H1 (cell line): ENCODE measurements around the gene C6orf163. TPM values are rescaled to one million over a fixed set of nuclear protein-coding genes. Genes with fewer than 3 reads are reported as not detected.

Source experiments
- BCL11A ChIP-seq, 2 experiments: IDR thresholded peaks; one replicate each; pipeline ENCODE4 v1.6.1; 2011; ENCODE audit warnings: low read depth in 2 of 2, low read length in 2 of 2, mild to moderate bottlenecking in 2 of 2
- CBX8 ChIP-seq: fragments of 300-800, 300-1000 bp; sonication (generic); IDR thresholded peaks from 2 replicates; pipeline ENCODE4 v1.7.1; 2016; ENCODE audit warnings: low read depth, low read length, borderline replicate concordance
- HDAC6 ChIP-seq: IDR thresholded peaks from one replicate; pipeline ENCODE4 v1.7.1; 2012; ENCODE audit warnings: low read depth, mild to moderate bottlenecking, inconsistent platforms, low read length, moderate library complexity
- JUN ChIP-seq: IDR thresholded peaks from 2 replicates; pipeline ENCODE4 v1.6.1; 2011; ENCODE audit warnings: low read depth, mild to moderate bottlenecking, improper control_type of control experiment, low read length
- KDM4A ChIP-seq: IDR thresholded peaks from one replicate; pipeline ENCODE4 v1.7.1; 2012; ENCODE audit warnings: low read depth, mild to moderate bottlenecking, moderate library complexity, low read length, inconsistent platforms; ENCODE audit not compliant: severe bottlenecking
- KDM5A ChIP-seq: fragments of 200-600 bp; IDR thresholded peaks from 2 replicates; pipeline ENCODE4 v1.7.1; 2012; ENCODE audit warnings: mild to moderate bottlenecking, low read length, inconsistent platforms, mixed read lengths
- PHF8 ChIP-seq: fragments of 200-600 bp; sonication (generic); conservative IDR thresholded peaks from 2 replicates; pipeline ENCODE4 v1.7.1; 2012; ENCODE audit warnings: low read depth, mild to moderate bottlenecking, inconsistent platforms, low read length, moderate library complexity
- SIX5 ChIP-seq: IDR thresholded peaks from 2 replicates; pipeline ENCODE4 v1.6.1; 2011; ENCODE audit warnings: mild to moderate bottlenecking, low read depth, low read length
- polyA plus RNA-seq, 7 experiments: library from polyadenylated mRNA; depleted of rRNA in 3 of 7; stranded (reverse) in 5 of 7; unstranded in 2 of 7; fragments of >200 nt in 5 of 7; fragments of 200-250 nt in 2 of 7; gene quantifications; 1 replicate in 5 of 7; 2 replicates in 1 of 7; 4 replicates in 1 of 7; pipeline versions ENCODE4 v1.2.1 to v1.2.3, GENCODE V29; 2011 to 2013; ENCODE audit warnings: missing spikeins in 2 of 7, mixed read lengths in 2 of 7
- total RNA-seq: library from RNA; stranded (reverse); fragmentation: NEBNext Ultra II Directional; extraction: Animal tissue kit (Norgen Biotek cat#: 25700); gene quantifications from 2 replicates; pipeline ENCODE4 v1.2.1, GENCODE V29; 2021
- TF ChIP-seq, protein P1 (sequence below): fragments of 300-600 bp; sonication (generic); IDR thresholded peaks from 2 replicates; pipeline ENCODE4 v1.7.1; 2012; ENCODE audit warnings: low read length, moderate library complexity, mild to moderate bottlenecking, inconsistent platforms; ENCODE audit not compliant: insufficient replicate concordance

The C6orf163 gene
- total and polyA plus RNA-seq, 2 of the 8 experiments (the other 6 are each of a cell fraction or from before 2014, with no cell fraction given): 0.36 to 1.5 TPM

DNA sequence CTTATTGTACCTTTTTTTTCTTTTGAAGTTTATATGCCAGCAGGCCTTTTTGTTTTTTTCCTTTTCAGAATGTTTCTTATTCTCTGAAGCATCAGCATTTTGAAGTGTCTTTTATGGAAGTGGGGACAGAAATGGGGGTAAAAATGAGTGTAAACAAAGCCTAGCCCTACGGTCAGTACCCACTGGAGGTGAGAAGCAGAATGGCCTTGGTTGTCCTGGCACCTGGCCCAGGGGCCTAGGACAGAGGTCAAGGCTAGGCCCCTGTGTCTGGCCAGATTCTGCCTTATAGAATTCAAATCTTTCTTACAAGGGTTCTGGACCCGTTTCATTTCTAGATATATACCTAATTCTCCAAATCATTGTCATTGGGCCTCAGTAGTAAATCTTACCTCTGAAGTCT is 3.5 kb upstream of the C6orf163 start (continued):
- TF ChIP-seq, protein P1, sequence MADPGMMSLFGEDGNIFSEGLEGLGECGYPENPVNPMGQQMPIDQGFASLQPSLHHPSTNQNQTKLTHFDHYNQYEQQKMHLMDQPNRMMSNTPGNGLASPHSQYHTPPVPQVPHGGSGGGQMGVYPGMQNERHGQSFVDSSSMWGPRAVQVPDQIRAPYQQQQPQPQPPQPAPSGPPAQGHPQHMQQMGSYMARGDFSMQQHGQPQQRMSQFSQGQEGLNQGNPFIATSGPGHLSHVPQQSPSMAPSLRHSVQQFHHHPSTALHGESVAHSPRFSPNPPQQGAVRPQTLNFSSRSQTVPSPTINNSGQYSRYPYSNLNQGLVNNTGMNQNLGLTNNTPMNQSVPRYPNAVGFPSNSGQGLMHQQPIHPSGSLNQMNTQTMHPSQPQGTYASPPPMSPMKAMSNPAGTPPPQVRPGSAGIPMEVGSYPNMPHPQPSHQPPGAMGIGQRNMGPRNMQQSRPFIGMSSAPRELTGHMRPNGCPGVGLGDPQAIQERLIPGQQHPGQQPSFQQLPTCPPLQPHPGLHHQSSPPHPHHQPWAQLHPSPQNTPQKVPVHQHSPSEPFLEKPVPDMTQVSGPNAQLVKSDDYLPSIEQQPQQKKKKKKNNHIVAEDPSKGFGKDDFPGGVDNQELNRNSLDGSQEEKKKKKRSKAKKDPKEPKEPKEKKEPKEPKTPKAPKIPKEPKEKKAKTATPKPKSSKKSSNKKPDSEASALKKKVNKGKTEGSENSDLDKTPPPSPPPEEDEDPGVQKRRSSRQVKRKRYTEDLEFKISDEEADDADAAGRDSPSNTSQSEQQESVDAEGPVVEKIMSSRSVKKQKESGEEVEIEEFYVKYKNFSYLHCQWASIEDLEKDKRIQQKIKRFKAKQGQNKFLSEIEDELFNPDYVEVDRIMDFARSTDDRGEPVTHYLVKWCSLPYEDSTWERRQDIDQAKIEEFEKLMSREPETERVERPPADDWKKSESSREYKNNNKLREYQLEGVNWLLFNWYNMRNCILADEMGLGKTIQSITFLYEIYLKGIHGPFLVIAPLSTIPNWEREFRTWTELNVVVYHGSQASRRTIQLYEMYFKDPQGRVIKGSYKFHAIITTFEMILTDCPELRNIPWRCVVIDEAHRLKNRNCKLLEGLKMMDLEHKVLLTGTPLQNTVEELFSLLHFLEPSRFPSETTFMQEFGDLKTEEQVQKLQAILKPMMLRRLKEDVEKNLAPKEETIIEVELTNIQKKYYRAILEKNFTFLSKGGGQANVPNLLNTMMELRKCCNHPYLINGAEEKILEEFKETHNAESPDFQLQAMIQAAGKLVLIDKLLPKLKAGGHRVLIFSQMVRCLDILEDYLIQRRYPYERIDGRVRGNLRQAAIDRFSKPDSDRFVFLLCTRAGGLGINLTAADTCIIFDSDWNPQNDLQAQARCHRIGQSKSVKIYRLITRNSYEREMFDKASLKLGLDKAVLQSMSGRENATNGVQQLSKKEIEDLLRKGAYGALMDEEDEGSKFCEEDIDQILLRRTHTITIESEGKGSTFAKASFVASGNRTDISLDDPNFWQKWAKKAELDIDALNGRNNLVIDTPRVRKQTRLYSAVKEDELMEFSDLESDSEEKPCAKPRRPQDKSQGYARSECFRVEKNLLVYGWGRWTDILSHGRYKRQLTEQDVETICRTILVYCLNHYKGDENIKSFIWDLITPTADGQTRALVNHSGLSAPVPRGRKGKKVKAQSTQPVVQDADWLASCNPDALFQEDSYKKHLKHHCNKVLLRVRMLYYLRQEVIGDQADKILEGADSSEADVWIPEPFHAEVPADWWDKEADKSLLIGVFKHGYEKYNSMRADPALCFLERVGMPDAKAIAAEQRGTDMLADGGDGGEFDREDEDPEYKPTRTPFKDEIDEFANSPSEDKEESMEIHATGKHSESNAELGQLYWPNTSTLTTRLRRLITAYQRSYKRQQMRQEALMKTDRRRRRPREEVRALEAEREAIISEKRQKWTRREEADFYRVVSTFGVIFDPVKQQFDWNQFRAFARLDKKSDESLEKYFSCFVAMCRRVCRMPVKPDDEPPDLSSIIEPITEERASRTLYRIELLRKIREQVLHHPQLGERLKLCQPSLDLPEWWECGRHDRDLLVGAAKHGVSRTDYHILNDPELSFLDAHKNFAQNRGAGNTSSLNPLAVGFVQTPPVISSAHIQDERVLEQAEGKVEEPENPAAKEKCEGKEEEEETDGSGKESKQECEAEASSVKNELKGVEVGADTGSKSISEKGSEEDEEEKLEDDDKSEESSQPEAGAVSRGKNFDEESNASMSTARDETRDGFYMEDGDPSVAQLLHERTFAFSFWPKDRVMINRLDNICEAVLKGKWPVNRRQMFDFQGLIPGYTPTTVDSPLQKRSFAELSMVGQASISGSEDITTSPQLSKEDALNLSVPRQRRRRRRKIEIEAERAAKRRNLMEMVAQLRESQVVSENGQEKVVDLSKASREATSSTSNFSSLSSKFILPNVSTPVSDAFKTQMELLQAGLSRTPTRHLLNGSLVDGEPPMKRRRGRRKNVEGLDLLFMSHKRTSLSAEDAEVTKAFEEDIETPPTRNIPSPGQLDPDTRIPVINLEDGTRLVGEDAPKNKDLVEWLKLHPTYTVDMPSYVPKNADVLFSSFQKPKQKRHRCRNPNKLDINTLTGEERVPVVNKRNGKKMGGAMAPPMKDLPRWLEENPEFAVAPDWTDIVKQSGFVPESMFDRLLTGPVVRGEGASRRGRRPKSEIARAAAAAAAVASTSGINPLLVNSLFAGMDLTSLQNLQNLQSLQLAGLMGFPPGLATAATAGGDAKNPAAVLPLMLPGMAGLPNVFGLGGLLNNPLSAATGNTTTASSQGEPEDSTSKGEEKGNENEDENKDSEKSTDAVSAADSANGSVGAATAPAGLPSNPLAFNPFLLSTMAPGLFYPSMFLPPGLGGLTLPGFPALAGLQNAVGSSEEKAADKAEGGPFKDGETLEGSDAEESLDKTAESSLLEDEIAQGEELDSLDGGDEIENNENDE: no peak
- TF ChIP-seq CBX8 (no peak), HDAC6 (no peak), KDM4A (no peak), JUN (no peak), SIX5 (no peak), BCL11A (IDR thresholded peaks at IDR 0.05; ENCODE audit: low read depth in 2 of 2, low read length in 2 of 2) (no peak), KDM5A (no peak), PHF8 (no peak)
